Measurements from ENCODE around the gene TMEM95.

DNA sequence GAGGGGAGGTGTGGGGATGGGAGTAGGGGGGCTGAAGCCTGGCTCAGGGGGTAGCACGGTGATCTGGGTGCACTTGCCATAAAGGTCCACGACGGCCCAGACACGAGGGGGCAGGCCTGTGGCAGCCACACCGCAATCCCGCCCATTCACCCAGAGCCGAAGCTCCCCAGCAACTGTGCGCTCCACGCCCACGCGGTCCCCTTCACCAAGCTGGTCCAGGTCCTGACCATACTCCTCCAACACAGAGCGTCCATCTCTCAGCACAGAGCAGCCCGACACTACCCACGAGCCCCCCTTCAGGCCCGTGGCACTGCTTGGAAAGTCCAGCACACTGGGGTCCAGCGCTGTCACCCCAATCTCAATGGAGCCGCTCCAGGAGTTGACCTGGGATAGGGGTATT, 27.5 kb upstream of the TMEM95 start:
- TF ChIP-seq POU2F2 (IDR thresholded peaks at IDR 0.05; ENCODE audit: low read depth, low read length) (no peak), POLR2AphosphoS5 (IDR thresholded peaks at IDR 0.05; ENCODE audit: low read depth, low read length) (no peak), SPI1 (IDR thresholded peaks at IDR 0.05; ENCODE audit: low read depth, low read length) (no peak), POLR2A (IDR thresholded peaks at IDR 0.05; ENCODE audit: low read depth, low read length) (no peak), TAF1 (IDR thresholded peaks at IDR 0.05; ENCODE audit: low read depth, low read length) (no peak), PAX5 (IDR thresholded peaks at IDR 0.05; ENCODE audit: insufficient read depth, low read length, severe bottlenecking) (no peak)

Data from GM12891 (cell line).